HG02642 (cell line): ENCODE measurements around the gene PLEKHA5.

Experiments
- ATAC-seq: cut with Tn5 transposase; IDR thresholded peaks from one replicate; pipeline ENCODE4 v1.9.1; 2021; ENCODE audit warnings: mild to moderate bottlenecking; ENCODE audit not compliant: unreplicated experiment, poor library complexity

The PLEKHA5 gene

GRCh38 chr12:19251481-19252132 lies 122.1 kb downstream of the PLEKHA5 start:
- ATAC-seq = no peak

- ATAC-seq = no peak
Measured at GRCh38 chr12:19260135-19260534, 130.6 kb downstream of the PLEKHA5 start.

- no peak for ATAC-seq
Measured at GRCh38 chr12:19261773-19262172, 132.2 kb downstream of the PLEKHA5 start.

- no peak for ATAC-seq
Measured at GRCh38 chr12:19263672-19264071, 134.1 kb downstream of the PLEKHA5 start.

- no peak for ATAC-seq
Measured at GRCh38 chr12:19273482-19274330, 144.2 kb downstream of the PLEKHA5 start.

- ATAC-seq = no peak
Measured at GRCh38 chr12:19276767-19277166, 147.2 kb downstream of the PLEKHA5 start.

- no peak for ATAC-seq
Measured at GRCh38 chr12:19277711-19278110, 148.2 kb downstream of the PLEKHA5 start.

GRCh38 chr12:19278407-19278806 lies 148.9 kb downstream of the PLEKHA5 start:
- no peak for ATAC-seq

GRCh38 chr12:19282133-19282699 lies 152.7 kb downstream of the PLEKHA5 start:
- ATAC-seq = no peak

- no peak for ATAC-seq
Measured at GRCh38 chr12:19284658-19285057, 155.1 kb downstream of the PLEKHA5 start.

GRCh38 chr12:19285793-19286448 lies 156.4 kb downstream of the PLEKHA5 start:
- no peak for ATAC-seq

- no peak for ATAC-seq
Measured at GRCh38 chr12:19287302-19287701, 157.8 kb downstream of the PLEKHA5 start.

- ATAC-seq = no peak
Measured at GRCh38 chr12:19288161-19288560, 158.6 kb downstream of the PLEKHA5 start.

GRCh38 chr12:19288603-19289244 lies 159.2 kb downstream of the PLEKHA5 start:
- ATAC-seq = no peak

- ATAC-seq = no peak
Measured at GRCh38 chr12:19298836-19299605, 169.5 kb downstream of the PLEKHA5 start.

GRCh38 chr12:19299765-19300164 lies 170.2 kb downstream of the PLEKHA5 start:
- no peak for ATAC-seq

- ATAC-seq = no peak
Measured at GRCh38 chr12:19301223-19301622, 171.7 kb downstream of the PLEKHA5 start.

GRCh38 chr12:19301688-19302087 lies 172.2 kb downstream of the PLEKHA5 start:
- no peak for ATAC-seq

GRCh38 chr12:19302100-19302640 lies 172.6 kb downstream of the PLEKHA5 start:
- no peak for ATAC-seq
